Tibial artery (tissue), 4 donors: Measurements from ENCODE around the gene SIRPG.

Experiments used
- DNase-seq, 2 donors: peaks; one replicate each; pipeline ENCODE4 v3.0.0-alpha.2; 2019
- H3K27ac ChIP-seq, 2 donors: fragments of 200-600 bp; sonication (generic) in 1 of 2; 1 replicate in 1 of 2; 2 replicates in 1 of 2; pipeline ENCODE4 v1.5.1; 2018 to 2019; ENCODE audit warnings: mild to moderate bottlenecking in 1 of 2
- H3K27me3 ChIP-seq, 2 donors: fragments of 200-600 bp; sonication (generic) in 1 of 2; one replicate each; pipeline versions ENCODE4 v1.5.1 to v1.6.0; 2016 to 2019
- H3K36me3 ChIP-seq, 3 donors: fragments of 200-600 bp; sonication (generic) in 2 of 3; one replicate each; pipeline ENCODE4 v1.5.1; 2016 to 2019; ENCODE audit warnings: mild to moderate bottlenecking in 2 of 3
- H3K4me1 ChIP-seq, 4 donors: fragments of 200-600 bp; sonication (generic) in 2 of 4; 1 replicate in 3 of 4; 2 replicates in 1 of 4; pipeline ENCODE4 v1.5.1; 2016 to 2019
- H3K4me3 ChIP-seq, 2 donors: fragments of 200-600 bp; sonication (generic) in 1 of 2; 1 replicate in 1 of 2; 2 replicates in 1 of 2; pipeline ENCODE4 v1.5.1; 2018 to 2019; ENCODE audit warnings: mild to moderate bottlenecking in 2 of 2
- H3K9me3 ChIP-seq, 3 donors: fragments of 200-600 bp; sonication (generic) in 1 of 3; one replicate each; pipeline ENCODE4 v1.5.1; 2016 to 2019
- intact Hi-C: fragments of 100-400 bp; cut with DNase I; formaldehyde crosslinking; loops from one replicate; pipeline ENCODE4 v1.15.0; 2023; ENCODE audit warnings: low total_unique reads
- TF ChIP-seq, protein P1 (sequence below), 2 experiments: fragments of 200-600 bp in 1 of 2; fragments of 450-650 bp in 1 of 2; IDR thresholded peaks; one replicate each; pipeline ENCODE4 v1.5.1; 2017 to 2019; ENCODE audit warnings: antibody characterized with exemption in 2 of 2, mild to moderate bottlenecking in 1 of 2, moderate library complexity in 1 of 2

The SIRPG gene

GRCh38 chr20:1671891-1672669 lies 14.5 kb upstream of the SIRPG start:
- Histone ChIP-seq H3K36me3 (no peaks in the 10 kb centered on the region), H3K27me3 (no peaks in the 10 kb centered on the region), H3K27ac (no peak overlapping the region), H3K9me3 (no peaks in the 10 kb centered on the region), H3K4me3 (no peak overlapping the region), H3K4me1 (no peaks in the 10 kb centered on the region)
- TF ChIP-seq, protein P1, sequence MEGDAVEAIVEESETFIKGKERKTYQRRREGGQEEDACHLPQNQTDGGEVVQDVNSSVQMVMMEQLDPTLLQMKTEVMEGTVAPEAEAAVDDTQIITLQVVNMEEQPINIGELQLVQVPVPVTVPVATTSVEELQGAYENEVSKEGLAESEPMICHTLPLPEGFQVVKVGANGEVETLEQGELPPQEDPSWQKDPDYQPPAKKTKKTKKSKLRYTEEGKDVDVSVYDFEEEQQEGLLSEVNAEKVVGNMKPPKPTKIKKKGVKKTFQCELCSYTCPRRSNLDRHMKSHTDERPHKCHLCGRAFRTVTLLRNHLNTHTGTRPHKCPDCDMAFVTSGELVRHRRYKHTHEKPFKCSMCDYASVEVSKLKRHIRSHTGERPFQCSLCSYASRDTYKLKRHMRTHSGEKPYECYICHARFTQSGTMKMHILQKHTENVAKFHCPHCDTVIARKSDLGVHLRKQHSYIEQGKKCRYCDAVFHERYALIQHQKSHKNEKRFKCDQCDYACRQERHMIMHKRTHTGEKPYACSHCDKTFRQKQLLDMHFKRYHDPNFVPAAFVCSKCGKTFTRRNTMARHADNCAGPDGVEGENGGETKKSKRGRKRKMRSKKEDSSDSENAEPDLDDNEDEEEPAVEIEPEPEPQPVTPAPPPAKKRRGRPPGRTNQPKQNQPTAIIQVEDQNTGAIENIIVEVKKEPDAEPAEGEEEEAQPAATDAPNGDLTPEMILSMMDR (IDR thresholded peaks at IDR 0.05) = no peak
- intact Hi-C loops = no loop called here
- no peak for DNase-seq

GRCh38 chr20:1669304-1669703 lies 11.7 kb upstream of the SIRPG start:
- intact Hi-C loops = no loop called here
- no peaks in the 10 kb centered on the region for H3K9me3 ChIP-seq
- H3K4me1 ChIP-seq = no peaks in the 10 kb centered on the region
- no peaks in the 10 kb centered on the region for H3K36me3 ChIP-seq
- no peak overlapping the region for H3K4me3 ChIP-seq
- TF ChIP-seq, protein P1 (IDR thresholded peaks at IDR 0.05) = no peak
- H3K27ac ChIP-seq = no peak overlapping the region
- no peak for DNase-seq
- H3K27me3 ChIP-seq = no peaks in the 10 kb centered on the region

GRCh38 chr20:1667502-1668085 lies 10.0 kb upstream of the SIRPG start:
- Histone ChIP-seq H3K27me3 (no peaks in the 10 kb centered on the region), H3K27ac (no peak overlapping the region), H3K4me1 (no peaks in the 10 kb centered on the region), H3K4me3 (no peak overlapping the region), H3K9me3 (no peaks in the 10 kb centered on the region), H3K36me3 (no peaks in the 10 kb centered on the region)
- intact Hi-C loops = no loop called here
- DNase-seq = no peak
- TF ChIP-seq, protein P1 (IDR thresholded peaks at IDR 0.05) = no peak

DNA sequence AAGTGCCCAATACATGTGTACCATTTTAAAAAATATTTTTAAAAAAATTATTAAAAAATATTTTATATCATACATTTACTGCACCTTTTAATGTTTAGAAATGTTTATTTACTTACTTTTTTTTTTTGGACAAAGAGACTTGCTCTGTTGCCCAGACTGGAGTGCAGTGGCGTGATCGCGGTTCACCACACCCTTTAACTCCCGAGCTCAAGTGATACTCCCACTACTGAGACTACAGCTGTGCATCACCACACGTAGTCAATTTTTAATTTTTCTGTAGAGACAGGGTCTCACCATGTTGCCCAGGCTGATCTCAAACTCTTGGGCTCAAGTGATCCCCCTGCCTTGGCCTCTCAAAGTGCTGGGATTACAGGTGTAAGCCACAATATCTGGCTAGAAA lies 9.2 kb upstream of the SIRPG start:
- no peaks in the 10 kb centered on the region for H3K4me1 ChIP-seq
- no peak overlapping the region for H3K4me3 ChIP-seq
- no peaks in the 10 kb centered on the region for H3K27me3 ChIP-seq
- intact Hi-C loops = no loop called here
- TF ChIP-seq, protein P1 (IDR thresholded peaks at IDR 0.05) = no peak
- H3K27ac ChIP-seq = no peak overlapping the region
- no peaks in the 10 kb centered on the region for H3K9me3 ChIP-seq
- no peak for DNase-seq
- no peaks in the 10 kb centered on the region for H3K36me3 ChIP-seq

GRCh38 chr20:1665345-1665744 lies 7.8 kb upstream of the SIRPG start:
- Histone ChIP-seq H3K27me3 (no peaks in the 10 kb centered on the region), H3K4me3 (no peak overlapping the region), H3K4me1 (no peaks in the 10 kb centered on the region), H3K27ac (no peak overlapping the region), H3K36me3 (no peaks in the 10 kb centered on the region), H3K9me3 (no peaks in the 10 kb centered on the region)
- TF ChIP-seq, protein P1 (IDR thresholded peaks at IDR 0.05) = no peak
- intact Hi-C loops = no loop called here
- no peak for DNase-seq
